ENCODE data around the gene NAALADL2.

NAALADL2 gene

GRCh38 chr3:175272392-175272791, 413.3 kb downstream of the NAALADL2 start:
- no peak for DNase-seq

GRCh38 chr3:175273573-175273972, 414.4 kb downstream of the NAALADL2 start:
- DNase-seq: no peak

GRCh38 chr3:175274056-175274455, 414.9 kb downstream of the NAALADL2 start:
- DNase-seq: no peak

- no peak for DNase-seq
Observed at GRCh38 chr3:175274474-175275218, 415.5 kb downstream of the NAALADL2 start.

- DNase-seq: no peak
Observed at GRCh38 chr3:175278680-175279079, 419.5 kb downstream of the NAALADL2 start.

- no peak for DNase-seq
Observed at GRCh38 chr3:175279457-175279856, 420.3 kb downstream of the NAALADL2 start.

- no peak for DNase-seq
Observed at GRCh38 chr3:175279911-175280310, 420.8 kb downstream of the NAALADL2 start.

- DNase-seq: no peak
Observed at GRCh38 chr3:175287361-175287963, 428.3 kb downstream of the NAALADL2 start.

GRCh38 chr3:175288621-175289020, 429.5 kb downstream of the NAALADL2 start:
- no peak for DNase-seq

- DNase-seq: no peak
Observed at GRCh38 chr3:175294793-175295192, 435.7 kb downstream of the NAALADL2 start.

GRCh38 chr3:175295248-175296130, 436.4 kb downstream of the NAALADL2 start:
- no peak for DNase-seq

GRCh38 chr3:175297216-175297615, 438.1 kb downstream of the NAALADL2 start:
- DNase-seq: no peak

GRCh38 chr3:175301741-175302140, 442.6 kb downstream of the NAALADL2 start:
- no peak for DNase-seq

GRCh38 chr3:175304404-175304803, 445.3 kb downstream of the NAALADL2 start:
- no peak for DNase-seq

- DNase-seq: no peak
Observed at GRCh38 chr3:175307642-175308041, 448.5 kb downstream of the NAALADL2 start.

GRCh38 chr3:175308097-175308496, 449.0 kb downstream of the NAALADL2 start:
- DNase-seq: no peak

- DNase-seq: no peak
Observed at GRCh38 chr3:175310046-175310445, 450.9 kb downstream of the NAALADL2 start.

- no peak for DNase-seq
Observed at GRCh38 chr3:175311404-175311803, 452.3 kb downstream of the NAALADL2 start.

- no peak for DNase-seq
Observed at GRCh38 chr3:175311946-175312345, 452.8 kb downstream of the NAALADL2 start.

- no peak for DNase-seq
Observed at GRCh38 chr3:175312791-175313190, 453.7 kb downstream of the NAALADL2 start.

GRCh38 chr3:175316799-175317198, 457.7 kb downstream of the NAALADL2 start:
- DNase-seq: no peak

GRCh38 chr3:175325440-175325839, 466.3 kb downstream of the NAALADL2 start:
- DNase-seq: no peak

GRCh38 chr3:175326041-175326440, 466.9 kb downstream of the NAALADL2 start:
- DNase-seq: no peak

GRCh38 chr3:175329373-175329772, 470.2 kb downstream of the NAALADL2 start:
- no peak for DNase-seq
